GM12878 (cell line): ENCODE results near the gene TNFSF4. TPM values are rescaled to one million over a fixed set of nuclear protein-coding genes. Genes with fewer than 3 reads are reported as not detected.

ENCODE experiments used
- CREM ChIP-seq: IDR thresholded peaks from 2 replicates; pipeline ENCODE4 v1.6.1; 2014; ENCODE audit warnings: antibody characterized with exemption, low read depth
- E2F8 ChIP-seq: fragments of 450-650 bp; IDR thresholded peaks from 2 replicates; pipeline ENCODE4 v1.6.1; 2018; ENCODE audit warnings: mild to moderate bottlenecking, low read depth, moderate library complexity; ENCODE audit not compliant: partially characterized antibody
- IKZF1 ChIP-seq: fragments of 450-650 bp; conservative IDR thresholded peaks from 2 replicates; pipeline ENCODE4 v1.6.1; 2017; ENCODE audit warnings: antibody characterized with exemption, mild to moderate bottlenecking
- NBN ChIP-seq: fragments of 450-650 bp; IDR thresholded peaks from 2 replicates; pipeline ENCODE4 v1.6.1; 2016
- NFXL1 ChIP-seq: fragments of 450-650 bp; IDR thresholded peaks from 2 replicates; pipeline ENCODE4 v1.6.1; 2017; ENCODE audit warnings: antibody characterized with exemption, mild to moderate bottlenecking, borderline replicate concordance
- PAX8 ChIP-seq: fragments of 450-650 bp; IDR thresholded peaks from 2 replicates; pipeline ENCODE4 v1.6.1; 2017; ENCODE audit warnings: mild to moderate bottlenecking, moderate library complexity
- RUNX3 ChIP-seq: IDR thresholded peaks from 2 replicates; pipeline ENCODE4 v1.6.1; 2012; ENCODE audit warnings: low read length, inconsistent platforms
- SMAD5 ChIP-seq: IDR thresholded peaks from 2 replicates; pipeline ENCODE4 v1.6.1; 2016; ENCODE audit warnings: antibody characterized with exemption, low read depth
- SREBF1 ChIP-seq: IDR thresholded peaks from 2 replicates; pipeline ENCODE4 v1.6.1; 2012; ENCODE audit warnings: mild to moderate bottlenecking, low read length
- ZNF24 ChIP-seq: fragments of 450-650 bp; IDR thresholded peaks from 2 replicates; pipeline ENCODE4 v1.6.1; 2017; ENCODE audit warnings: antibody characterized with exemption, mild to moderate bottlenecking
- polyA plus RNA-seq, 11 experiments: library from polyadenylated mRNA; depleted of rRNA in 4 of 11; unstranded in 6 of 11; stranded (reverse) in 5 of 11; fragments of >200 nt; fragmentation: Nextera tagmentation in 4 of 11; fragmentation: Illumina TruSeq in 1 of 11; extraction: Ambion mirVana in 4 of 11; extraction: Trizol in 1 of 11; gene quantifications; 1 replicate in 1 of 11; 2 replicates in 10 of 11; pipeline versions ENCODE4 v1.2.1 to v1.2.3, GENCODE V29; 2011 to 2016; ENCODE audit warnings: inconsistent platforms in 2 of 11, missing spikeins in 2 of 11, low read depth in 1 of 11
- total RNA-seq, 4 experiments: library from RNA; depleted of rRNA in 3 of 4; stranded (reverse); fragments of >200 nt in 3 of 4; fragmentation: Illumina TruSeq in 1 of 4; extraction: Trizol in 1 of 4; gene quantifications; 2 replicates each; pipeline versions ENCODE4 v1.2.1 to v1.2.3, GENCODE V29; 2013 to 2021
- TF ChIP-seq, protein P1 (sequence below): fragments of 450-650 bp; IDR thresholded peaks from 2 replicates; pipeline ENCODE4 v1.6.1; 2017; ENCODE audit warnings: mild to moderate bottlenecking, moderate library complexity

The TNFSF4 gene
- total and polyA plus RNA-seq, 10 of the 15 experiments (the other 5 are each of a cell fraction or from before 2014, with no cell fraction given), result 8.1 to 31.0 (median 12.9) TPM

DNA sequence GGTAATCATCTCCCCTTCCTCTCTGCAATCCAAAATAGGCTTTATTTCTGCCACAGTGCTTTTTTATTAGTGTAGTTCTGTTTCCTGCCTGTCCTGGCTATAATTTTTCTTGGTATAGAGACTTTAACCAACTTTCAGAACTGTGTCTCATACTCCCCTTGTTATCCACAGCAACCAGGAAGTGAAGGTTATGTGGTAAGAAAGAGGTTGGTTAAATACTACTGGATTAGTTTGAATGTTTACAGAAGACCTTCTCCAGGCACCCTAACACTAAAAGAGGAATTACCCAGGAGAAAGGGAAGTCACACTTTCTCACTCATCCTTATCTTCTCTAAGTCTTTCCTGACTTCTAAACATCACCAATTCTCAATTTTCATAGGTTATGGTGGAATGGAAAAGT lies 17.8 kb upstream of the TNFSF4 start (continued):
- TF ChIP-seq E2F8 (no peak), SMAD5 (no peak), RUNX3 (peak; percentile 37; the same call in 1 of the 2 replicates), CREM (no peak), ZNF24 (no peak), NBN (no peak), NFXL1 (no peak), IKZF1 (0 out of 2 replicates have a peak, but pooled peaks have one; percentile 29), PAX8 (no peak), SREBF1 (no peak)
- TF ChIP-seq, protein P1, sequence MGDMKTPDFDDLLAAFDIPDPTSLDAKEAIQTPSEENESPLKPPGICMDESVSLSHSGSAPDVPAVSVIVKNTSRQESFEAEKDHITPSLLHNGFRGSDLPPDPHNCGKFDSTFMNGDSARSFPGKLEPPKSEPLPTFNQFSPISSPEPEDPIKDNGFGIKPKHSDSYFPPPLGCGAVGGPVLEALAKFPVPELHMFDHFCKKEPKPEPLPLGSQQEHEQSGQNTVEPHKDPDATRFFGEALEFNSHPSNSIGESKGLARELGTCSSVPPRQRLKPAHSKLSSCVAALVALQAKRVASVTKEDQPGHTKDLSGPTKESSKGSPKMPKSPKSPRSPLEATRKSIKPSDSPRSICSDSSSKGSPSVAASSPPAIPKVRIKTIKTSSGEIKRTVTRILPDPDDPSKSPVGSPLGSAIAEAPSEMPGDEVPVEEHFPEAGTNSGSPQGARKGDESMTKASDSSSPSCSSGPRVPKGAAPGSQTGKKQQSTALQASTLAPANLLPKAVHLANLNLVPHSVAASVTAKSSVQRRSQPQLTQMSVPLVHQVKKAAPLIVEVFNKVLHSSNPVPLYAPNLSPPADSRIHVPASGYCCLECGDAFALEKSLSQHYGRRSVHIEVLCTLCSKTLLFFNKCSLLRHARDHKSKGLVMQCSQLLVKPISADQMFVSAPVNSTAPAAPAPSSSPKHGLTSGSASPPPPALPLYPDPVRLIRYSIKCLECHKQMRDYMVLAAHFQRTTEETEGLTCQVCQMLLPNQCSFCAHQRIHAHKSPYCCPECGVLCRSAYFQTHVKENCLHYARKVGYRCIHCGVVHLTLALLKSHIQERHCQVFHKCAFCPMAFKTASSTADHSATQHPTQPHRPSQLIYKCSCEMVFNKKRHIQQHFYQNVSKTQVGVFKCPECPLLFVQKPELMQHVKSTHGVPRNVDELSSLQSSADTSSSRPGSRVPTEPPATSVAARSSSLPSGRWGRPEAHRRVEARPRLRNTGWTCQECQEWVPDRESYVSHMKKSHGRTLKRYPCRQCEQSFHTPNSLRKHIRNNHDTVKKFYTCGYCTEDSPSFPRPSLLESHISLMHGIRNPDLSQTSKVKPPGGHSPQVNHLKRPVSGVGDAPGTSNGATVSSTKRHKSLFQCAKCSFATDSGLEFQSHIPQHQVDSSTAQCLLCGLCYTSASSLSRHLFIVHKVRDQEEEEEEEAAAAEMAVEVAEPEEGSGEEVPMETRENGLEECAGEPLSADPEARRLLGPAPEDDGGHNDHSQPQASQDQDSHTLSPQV, result no peak
- TF ChIP-seq, all 136 proteins: peak for 3
